Frontal cortex (tissue), 4 donors: ENCODE results near the gene TMEM17. TPM values are rescaled to one million over a fixed set of nuclear protein-coding genes. Genes with fewer than 3 reads are reported as not detected.

ENCODE experiments used
- DNase-seq, 2 donors: peaks; one replicate each; pipeline ENCODE4 v3.0.0; 2012; ENCODE audit warnings: low spot score in 2 of 2
- FAIRE-seq: peaks from 2 replicates; lab custom pipeline; 2012; peaks lifted over from hg19 to GRCh38; lab: Jason Lieb, UNC
- total RNA-seq: library from RNA; depleted of rRNA; stranded (reverse); fragments of >200 nt; gene quantifications from one replicate; pipeline ENCODE4 v1.2.3, GENCODE V29; 2014
- donor health status: control.
- donor health status: control.
- donor health status: control.

TMEM17 gene
- total RNA-seq, 1 donor from 2014 or later: 4.9 TPM

DNA sequence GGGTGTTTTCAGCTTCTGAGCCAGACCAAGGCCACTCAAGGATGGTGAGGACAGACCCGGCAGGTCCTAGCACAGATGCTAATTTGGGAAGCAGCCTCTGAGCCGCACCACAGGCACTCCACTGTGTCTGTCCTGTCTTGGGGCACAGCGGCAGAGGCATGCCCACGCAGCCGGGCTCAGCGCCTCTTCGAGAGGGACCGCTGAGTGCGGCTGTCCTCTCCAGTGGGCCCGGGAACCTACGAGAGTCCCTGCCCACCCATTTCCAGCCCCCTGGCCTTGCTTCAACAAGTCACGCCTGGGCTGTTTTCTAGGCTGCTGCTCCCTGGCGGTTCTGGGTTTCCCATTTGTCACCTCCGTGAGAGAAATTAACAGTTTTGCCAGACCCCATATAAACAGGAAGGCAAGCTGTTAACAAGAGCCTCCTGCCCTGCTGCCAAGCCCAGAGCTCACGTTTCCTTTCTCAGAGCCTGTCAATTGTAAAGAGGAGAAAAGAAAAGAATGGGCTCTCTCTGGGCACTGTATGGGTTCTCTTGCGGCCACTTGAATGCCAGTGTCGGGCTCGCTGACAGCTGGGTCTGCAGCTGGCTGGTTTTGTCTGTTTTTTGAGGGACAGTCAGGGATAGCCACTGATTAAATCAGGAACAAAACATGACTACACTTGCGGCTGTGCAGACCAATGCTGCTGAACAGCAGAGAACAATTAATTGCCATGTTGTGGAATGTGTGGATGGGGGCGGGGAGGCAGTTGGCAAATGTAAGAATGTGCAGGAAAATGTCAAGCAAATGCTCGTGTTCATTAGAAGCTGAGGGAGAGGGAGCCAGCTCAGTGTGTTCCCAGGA, 30.6 kb downstream of the TMEM17 start:
- no peak for FAIRE-seq

DNA sequence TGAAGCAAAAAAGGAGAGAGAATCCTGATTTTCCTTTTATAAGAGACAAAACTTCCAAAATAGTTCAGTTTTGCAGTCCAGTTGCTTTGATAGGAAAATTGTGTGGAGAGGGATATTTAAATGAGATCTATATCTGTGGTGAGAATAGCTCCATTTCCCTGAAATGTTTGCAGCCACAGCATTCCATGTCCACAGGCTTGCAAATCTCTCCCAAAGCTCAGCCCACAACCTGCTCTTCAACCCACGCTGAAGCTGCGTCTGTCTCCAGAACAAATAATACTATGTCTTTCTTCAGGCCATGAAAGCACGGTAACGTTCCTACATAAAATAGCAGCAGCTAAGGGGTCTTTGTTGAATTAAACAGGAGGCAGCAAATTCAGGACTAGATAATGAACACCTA, 31.8 kb downstream of the TMEM17 start:
- no peak for DNase-seq

More for the DNA sequence above, 30.6 kb downstream of the TMEM17 start:
- no peak for DNase-seq

DNA sequence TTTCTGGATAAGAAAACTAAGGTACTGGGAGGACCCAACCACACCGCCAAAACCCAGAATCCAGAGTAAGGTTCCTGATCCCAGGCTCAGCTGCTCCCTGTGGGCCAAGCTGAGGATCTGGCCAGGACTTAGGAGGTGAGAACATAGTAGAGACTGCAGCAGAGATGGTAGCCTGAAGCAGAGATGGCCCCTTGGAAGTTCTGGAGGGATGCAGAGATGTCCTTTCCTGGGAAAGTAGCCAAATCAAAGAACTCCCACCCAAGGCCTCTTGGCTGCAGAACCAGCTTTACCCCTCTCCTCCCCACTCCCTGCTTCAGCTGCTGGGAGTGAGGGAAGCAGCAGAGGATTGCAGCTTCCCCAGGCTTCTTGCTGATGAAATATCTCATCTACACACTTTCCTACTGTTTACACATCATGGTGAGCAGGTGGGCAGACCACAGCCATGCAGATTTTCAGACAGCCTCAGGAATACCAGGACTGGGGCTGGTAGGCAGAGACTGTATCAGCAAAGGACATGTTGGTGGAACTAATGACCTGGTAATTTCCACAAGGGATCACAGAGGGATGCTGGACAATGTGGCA, 32.7 kb downstream of the TMEM17 start:
- FAIRE-seq (no peak), DNase-seq (no peak)

More for the DNA sequence above, 31.8 kb downstream of the TMEM17 start:
- no peak for FAIRE-seq

DNA sequence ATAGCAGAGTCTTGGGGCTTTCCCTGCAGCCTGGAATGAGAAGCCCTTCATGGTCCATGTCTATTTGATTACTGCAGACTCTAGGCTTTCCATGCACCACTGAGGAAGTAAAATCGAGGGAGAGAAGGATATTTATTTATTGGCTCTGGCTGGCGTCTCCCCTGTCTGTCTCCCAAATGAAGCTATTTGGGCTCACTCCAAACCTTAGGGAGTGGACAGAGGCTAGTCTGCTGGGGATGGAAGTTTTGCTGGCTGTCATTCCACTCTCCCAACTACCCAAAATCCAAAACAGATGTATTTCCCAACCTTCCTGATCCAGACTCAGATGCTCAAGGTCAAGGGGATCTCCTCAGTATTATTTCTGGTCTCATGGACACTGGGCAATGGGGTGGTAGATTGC, 33.7 kb downstream of the TMEM17 start:
- DNase-seq (no peak), FAIRE-seq (no peak)

DNA sequence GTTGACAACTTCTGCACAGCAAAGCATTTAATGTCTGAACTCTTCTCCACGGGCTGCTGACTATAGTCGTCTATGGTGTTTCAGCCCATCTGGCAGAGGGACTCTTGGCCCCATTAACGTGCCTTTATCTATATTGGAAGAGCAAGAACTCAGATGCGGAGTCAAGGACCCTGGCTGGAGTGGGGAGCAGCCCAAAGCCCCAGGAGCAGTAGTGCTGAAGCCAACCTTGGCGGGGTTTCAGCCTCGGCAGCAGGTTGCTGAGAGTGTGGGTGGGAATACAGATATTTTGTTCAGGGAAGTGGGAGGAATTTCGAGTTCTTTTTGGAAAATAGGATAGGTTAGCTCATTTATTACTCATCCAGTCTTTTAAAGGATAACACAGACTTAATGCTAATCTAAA, 34.2 kb downstream of the TMEM17 start:
- FAIRE-seq (no peak), DNase-seq (no peak)

DNA sequence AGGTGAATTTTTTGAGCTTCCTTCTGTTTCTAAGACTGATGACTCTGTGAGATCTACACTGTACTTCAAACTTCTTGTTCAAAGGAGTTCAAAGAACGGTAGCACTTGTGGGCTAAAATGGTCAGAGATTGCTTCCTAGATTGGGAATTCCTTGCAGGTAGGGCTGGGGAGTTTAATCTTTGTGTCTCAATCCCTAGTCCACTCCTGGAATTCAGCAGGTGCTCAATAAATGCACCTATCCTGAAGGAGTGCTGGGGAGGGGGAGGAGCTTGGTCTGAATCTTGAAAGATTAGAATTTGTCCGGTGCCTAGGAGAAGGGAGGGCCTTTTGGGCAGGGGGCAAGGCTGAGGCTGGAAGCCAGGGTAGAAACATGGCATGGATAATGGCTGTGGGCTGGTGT, 34.6 kb downstream of the TMEM17 start:
- FAIRE-seq (no peak), DNase-seq (no peak)

DNA sequence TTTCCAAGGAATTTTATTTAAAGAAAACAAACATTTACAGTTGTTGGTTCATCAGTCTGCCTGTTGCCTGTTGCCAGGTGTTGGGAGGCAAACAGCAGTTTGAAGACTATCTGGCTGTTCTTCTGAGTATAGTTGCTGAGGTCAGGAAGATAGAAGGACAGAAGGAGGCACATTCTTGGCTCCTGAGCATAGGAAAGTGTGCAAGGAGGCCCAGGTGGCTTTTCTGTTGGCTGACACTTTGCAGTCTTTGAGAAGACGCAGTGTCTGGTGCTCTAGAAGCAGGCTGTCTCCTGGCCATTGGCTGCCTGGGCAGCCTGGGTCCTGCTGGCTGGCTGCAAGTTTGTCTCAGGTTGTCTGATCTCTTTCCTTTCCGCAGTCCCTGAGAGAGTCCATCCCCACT, 36.4 kb downstream of the TMEM17 start:
- FAIRE-seq: no peak
- DNase-seq: no peak

DNA sequence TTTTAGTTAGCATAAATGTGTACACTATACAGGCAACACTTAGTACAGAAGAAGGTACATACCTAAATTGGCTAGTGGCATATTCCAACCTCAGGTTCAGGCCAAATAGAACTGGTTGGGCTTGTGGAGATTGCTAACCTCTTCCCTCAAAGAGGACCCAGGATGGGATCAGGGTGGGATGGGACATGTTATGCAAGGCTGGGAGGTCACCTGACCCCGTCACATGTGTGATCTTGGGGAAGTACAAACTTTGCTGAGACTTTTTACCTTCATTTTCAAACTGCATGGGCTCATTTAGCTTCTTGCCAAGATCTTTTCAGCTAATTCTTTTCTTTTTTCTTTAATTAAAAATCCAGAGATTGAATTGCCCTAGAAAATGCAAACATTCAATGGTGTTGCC, 36.9 kb downstream of the TMEM17 start:
- DNase-seq (no peak), FAIRE-seq (no peak)

DNA sequence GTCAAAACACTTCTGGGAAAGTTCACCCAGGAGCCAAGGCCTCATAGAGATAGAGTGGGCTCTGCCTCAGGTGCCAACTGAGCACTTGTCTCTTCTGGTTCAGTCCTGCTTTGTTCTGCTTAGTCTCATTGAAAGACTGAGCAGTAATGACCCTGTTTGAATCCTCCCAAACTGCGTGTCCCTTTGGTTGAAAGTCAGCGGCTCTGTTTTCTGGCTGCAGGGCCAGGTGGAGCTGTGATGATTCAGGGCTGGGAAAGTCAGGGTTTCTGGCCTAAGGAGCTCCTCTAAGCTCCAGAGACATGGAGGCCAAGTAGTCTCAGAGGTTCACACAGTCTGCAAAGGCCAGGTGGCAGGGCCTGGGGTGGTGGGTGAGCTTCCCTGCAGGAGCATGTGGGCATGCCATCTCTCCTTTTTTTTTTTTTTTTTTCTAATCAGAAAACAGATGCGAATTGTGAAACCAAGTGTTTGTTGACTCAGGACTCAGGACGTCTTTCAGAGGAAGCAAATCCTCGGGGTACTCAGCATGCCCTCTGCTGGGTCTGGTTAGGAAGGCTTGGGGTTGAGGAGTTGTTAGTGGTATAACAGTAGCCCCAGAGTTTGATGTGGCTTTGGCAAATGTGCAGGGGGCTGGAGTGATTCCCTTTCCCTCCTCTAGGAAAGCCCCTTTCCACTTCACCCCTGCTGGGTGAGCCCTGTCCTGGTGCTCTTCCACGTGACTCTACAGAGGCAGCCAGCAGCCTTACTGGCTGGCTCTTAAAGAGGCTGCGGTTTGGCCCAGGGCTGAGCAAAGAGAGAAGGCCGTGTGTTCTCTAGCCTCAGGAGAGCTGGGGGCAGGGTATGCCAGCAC, 38.3 kb downstream of the TMEM17 start:
- DNase-seq (no peak), FAIRE-seq (no peak)

DNA sequence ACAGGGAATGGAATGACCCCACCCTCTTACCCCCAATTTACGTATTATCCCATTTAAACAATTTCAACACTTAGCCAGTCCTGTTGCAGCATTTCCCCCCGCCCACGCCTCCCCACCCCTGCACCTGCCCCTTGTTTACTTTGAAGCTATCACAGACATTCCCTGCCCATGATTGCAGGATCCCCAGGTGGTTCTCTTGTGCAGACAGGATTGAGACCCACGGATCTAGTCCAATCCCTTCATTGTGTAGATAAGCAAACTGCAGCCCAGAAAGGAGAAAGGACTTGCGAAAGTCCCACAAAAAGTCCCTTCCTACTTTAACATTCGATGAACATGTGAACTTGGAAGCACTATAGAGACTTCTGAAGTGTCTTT, 38.9 kb downstream of the TMEM17 start:
- DNase-seq (no peak), FAIRE-seq (no peak)

DNA sequence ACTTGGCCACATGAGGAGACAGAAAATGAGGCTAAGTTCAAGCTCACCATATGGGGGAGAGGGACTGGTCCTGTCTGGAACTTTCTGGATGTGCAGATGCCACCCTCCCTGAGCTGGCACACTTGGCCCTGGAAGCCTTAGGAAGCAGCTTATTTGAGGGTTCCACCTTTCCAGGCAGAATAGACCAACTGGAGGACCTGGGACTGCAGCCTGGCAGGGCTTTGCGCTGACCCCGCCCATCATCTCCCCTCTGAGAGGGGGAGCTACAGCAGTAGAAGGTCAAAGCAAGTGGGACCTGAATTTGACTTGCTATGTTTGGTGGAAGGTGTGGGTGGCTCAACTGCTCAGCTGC, 39.5 kb downstream of the TMEM17 start:
- FAIRE-seq: no peak
- DNase-seq: peak in 1 of 2 donors; percentile 35

DNA sequence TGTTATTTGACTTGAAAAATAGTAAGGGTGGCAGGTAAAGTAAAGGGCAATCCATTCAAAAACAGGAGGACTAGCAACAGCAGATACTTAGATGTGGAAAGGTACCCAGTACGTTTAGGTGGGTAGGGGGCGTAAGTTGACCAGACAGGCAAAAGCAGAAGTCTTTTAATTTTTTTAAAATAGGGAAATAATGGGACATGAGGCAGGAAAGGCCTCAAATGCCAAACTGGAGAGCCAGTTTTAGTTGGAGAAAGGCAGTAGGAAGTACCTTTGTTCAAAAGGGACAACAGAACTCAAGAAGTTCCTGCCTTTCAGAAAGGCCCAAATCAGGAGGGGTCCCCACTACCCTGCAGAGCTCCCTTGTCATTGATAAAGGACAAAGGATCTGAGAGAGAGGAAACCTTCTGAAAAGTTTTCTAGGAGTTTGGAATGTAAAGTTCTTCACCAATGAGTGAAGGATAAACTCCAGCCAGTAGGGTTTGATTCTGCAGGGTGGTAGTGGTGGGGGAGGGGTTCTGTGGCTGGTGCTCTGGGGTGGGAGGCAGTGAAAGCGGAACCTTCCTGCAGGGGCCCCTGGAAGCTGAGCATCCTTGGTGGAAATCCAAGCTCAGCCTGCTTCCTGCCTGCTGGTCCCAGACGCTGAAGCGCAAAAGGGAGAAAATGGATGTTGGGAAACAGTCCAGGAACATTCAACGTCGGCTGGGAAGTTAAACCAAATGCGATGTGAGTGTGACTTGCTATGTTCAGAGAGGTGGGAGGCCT, 40.1 kb downstream of the TMEM17 start:
- DNase-seq (no peak), FAIRE-seq (no peak)

DNA sequence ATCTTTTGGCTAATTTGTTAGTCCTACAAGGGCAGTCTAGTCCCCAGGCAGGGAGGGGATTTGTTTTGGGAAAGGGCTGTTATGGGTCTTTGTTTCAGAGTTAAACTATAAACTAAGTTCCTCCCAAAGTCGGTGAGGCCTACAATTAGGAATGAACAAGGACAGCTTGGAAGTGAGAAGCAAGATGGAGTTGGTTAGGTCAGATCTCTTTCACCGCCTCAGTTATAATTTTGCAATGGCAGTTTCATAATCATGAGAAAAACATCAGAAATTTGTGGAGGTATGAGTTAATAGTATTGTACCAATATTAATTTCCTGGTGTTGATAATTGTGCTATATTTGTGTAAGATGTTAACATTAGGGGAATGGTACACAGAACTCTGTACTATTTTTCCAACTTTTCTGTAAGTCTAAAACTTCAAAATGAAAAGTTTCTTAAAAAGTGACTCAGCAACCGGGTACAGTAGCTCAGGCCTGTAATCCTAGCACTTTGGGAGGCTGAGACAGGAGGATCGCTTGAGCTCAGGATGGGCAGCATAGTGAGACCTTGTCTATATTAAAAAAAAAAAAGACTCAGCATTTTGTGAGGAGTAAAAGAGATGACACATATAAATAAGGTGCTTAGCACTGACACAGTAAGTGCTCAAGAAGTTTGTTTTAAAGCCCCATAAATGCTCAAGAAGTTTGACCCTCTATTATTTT, 40.8 kb downstream of the TMEM17 start:
- no peak for DNase-seq
- FAIRE-seq: no peak

DNA sequence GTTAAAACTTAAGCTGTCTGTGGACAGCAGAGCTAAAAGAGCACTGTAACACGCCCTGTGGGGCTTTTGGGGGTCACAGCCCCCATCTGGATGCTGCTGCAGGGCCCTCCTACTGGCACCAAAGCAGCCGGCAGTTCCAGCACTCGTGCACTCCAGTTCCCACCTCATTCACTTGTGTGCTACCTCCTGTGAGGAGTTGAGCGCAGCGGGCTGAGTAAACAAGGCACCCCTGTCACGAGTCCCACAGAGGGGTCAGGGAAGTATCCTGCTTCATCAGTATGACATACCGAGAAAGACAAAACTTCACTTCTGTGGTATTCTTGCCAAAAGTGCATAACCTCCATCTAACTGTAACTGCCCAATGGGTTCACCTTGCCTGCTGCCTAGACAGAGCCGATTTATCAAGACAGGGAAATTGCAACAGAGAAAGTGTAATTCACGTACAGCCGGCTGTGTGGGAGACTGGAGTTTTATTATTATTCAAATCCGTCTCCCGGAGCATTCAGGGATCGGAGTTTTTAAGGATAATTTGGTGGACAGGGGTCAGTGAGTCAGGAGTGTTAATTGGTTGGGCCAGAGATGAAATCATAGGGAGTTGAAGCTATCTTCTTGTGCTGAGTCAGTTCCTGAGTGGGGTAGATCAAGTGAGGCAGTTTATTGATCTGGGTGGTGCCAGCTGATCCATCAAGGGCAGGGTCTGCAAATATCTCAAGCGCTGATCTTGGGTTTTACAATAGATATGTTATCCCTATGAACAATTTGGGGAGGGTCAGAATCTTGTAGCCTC, 41.6 kb downstream of the TMEM17 start:
- DNase-seq (no peak), FAIRE-seq (no peak)

DNA sequence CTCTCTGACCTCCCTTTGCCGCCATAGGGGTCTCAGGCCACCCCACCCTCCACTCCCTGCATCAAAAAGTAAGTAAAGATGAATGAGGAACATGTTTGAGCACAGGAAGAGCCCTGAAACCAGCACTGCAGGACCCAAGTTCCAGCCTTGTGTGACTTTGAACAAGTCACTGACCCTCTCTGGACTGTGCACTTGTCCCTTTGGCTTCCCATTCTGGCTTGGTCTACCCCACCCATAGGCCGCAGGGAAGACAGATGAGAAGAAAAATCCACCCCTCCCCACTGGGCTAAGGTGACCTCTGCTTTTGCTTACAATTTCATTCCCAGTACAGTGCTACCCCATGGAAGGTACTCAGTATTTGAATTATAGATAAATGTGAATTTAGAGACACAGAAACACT, 43.8 kb downstream of the TMEM17 start:
- no peak for FAIRE-seq

DNA sequence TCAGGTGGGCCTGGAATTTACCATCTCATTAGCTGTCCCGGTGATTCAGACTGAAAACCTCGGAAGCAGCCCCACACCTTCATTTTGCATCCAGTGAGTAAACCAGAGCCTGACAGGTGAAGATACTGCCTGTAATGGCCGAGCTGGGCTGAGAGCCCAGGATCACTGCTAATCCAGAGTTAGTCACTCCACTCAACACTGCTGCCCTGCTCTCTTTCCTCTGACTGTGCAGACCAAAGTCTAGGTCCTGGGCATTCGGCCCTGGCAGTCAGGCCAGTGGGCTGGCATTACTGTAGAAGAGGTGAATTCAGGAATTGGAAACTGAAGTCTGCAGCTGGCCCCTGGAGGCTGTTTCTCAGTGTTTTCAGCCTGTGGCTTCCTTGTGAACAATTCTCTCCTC, 44.3 kb downstream of the TMEM17 start:
- DNase-seq: peak in 1 of 2 donors; percentile 30
- FAIRE-seq: no peak

More for the DNA sequence above, 43.8 kb downstream of the TMEM17 start:
- no peak for DNase-seq

DNA sequence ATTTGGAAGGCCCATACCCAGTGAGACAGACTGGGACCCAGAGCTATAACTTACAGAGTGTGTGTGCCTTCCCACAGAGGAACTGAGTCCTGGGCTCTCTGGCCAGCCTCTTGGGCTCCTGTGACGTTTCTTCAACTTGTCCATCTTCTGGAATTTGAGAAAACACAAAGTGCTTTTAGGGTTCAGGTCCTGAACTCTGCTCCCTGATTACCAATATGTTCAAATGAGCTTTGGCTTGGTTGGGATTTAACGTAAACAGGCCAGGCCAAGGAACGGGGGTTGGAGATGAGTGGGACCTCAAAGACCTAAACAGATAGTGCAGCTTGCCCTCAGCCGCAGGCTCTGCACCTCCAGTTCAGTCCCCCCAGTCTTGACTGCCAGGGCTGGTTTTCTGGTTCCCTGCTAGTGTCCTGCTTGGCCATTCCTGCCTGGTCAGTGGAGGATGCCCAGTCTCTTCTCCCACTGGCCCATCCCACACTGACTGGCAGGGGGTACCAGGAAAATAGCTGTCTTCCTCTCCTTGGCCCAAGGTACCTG, 44.9 kb downstream of the TMEM17 start:
- FAIRE-seq (no peak), DNase-seq (no peak)

DNA sequence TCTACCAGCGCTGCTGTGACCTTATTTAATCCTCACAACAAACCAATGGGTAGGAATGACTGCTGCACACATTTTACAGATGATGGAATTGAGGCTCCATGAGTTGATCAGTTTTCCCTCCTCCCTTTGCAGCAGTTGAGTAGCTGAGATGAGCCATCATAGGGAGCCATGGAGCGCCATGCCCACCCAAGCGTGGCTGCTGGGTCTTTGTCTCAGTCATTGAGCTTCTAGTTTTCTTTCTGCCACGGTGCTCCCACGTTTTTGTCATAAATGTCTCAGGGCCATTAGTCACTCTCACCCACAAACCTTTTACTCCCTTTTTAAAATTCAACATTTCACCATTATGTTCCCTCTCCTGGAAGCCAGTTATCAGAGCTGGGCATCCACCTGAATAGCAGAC, 45.8 kb downstream of the TMEM17 start:
- FAIRE-seq (no peak), DNase-seq (no peak)

DNA sequence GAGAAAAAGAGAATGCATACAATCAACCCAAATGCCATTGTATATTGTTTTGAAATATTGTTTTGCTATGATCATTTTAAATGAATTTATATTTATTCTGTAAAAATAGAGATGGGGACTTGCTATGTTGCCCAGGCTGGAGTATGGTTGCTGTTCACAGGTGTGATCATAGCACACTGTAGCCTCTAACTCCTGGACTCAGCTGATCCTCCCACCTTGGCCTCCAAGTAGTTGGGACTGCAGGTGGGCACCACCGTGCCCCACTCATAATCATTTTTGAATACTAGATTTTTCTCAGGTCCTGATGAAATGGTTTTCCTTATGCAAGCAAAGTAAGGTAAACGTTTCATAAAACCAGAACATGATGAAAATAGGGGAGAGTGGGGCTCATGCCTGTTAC, 46.3 kb downstream of the TMEM17 start:
- FAIRE-seq: no peak
- no peak for DNase-seq
